GM20000 (cell line): Measurements from ENCODE around the gene PCDHAC2.

Experiments
- DNase-seq: peaks from one replicate; pipeline ENCODE4 v3.0.0; 2012; ENCODE audit warnings: low spot score
- CTCF ChIP-seq: IDR thresholded peaks from 2 replicates; pipeline ENCODE4 v1.5.1; 2012; ENCODE audit warnings: mild to moderate bottlenecking, control low read depth; ENCODE audit errors: extremely low read depth, missing control alignments

PCDHAC2 gene

GRCh38 chr5:141010047-141010793 lies 43.9 kb downstream of the PCDHAC2 start:
- no peak for TF ChIP-seq CTCF

GRCh38 chr5:141017943-141018342 lies 51.7 kb downstream of the PCDHAC2 start:
- DNase-seq = no peak

More at GRCh38 chr5:141010047-141010793, 43.9 kb downstream of the PCDHAC2 start:
- DNase-seq = no peak

More at GRCh38 chr5:141017943-141018342, 51.7 kb downstream of the PCDHAC2 start:
- TF ChIP-seq CTCF = no peak
